ENCODE data around the gene HMGA1. TPM values are rescaled to one million over a fixed set of nuclear protein-coding genes. Genes with fewer than 3 reads are reported as not detected.
"Not testable (repeated sequence)": the region's sequence is repeated elsewhere in the genome, so short reads cannot be mapped to it uniquely, and the experiment has no call there.

Gene HMGA1
- total RNA-seq, 4 donors from 2014 or later, result 8.1 to 24.5 (median 18.1) TPM

GRCh38 chr6:34242252-34243130 lies 5.8 kb downstream of the HMGA1 start:
- WGBS, 2 donors (ENCODE audit: low coverage in 1 of 2), result 83% methylated on average over 4 of the region's 7 CpGs; no CpG with 5 or more reads in 1 of the 2 donors
- no peaks in the 10 kb centered on the region for H3K27me3 ChIP-seq
- H3K4me1 ChIP-seq, result peaks cover 3 to 34% (median 16%) of the 10 kb centered on the region in 3 donors
- H3K9me3 ChIP-seq, result no peaks in the 10 kb centered on the region
- no peak for ATAC-seq
- TF ChIP-seq POLR2AphosphoS5 (IDR thresholded peaks at IDR 0.05), result no peak
- TF ChIP-seq EP300 (IDR thresholded peaks at IDR 0.05), result no peak
- no peak for TF ChIP-seq CTCF (IDR thresholded peaks at IDR 0.05)
- no peak for TF ChIP-seq POLR2A (IDR thresholded peaks at IDR 0.05)
- no peak overlapping the region for H3K4me3 ChIP-seq
- H3K36me3 ChIP-seq, result peaks cover 0 to 33% of the 10 kb centered on the region in 2 donors
- H3K27ac ChIP-seq, result peak overlapping the region in 1 of 4 donors; percentile 81

GRCh38 chr6:34243131-34243771 lies 6.6 kb downstream of the HMGA1 start:
- 33 to 40% methylated on average over 1 to 4 of the region's 5 CpGs for WGBS, 2 donors (ENCODE audit: low coverage in 1 of 2)
- no peak overlapping the region for H3K4me3 ChIP-seq
- TF ChIP-seq POLR2AphosphoS5 (IDR thresholded peaks at IDR 0.05), result no peak
- no peak for ATAC-seq
- H3K9me3 ChIP-seq, result no peaks in the 10 kb centered on the region
- no peaks in the 10 kb centered on the region for H3K27me3 ChIP-seq
- H3K36me3 ChIP-seq, result peaks cover 0 to 33% of the 10 kb centered on the region in 2 donors
- H3K27ac ChIP-seq, result peak overlapping the region in 3 of 4 donors; percentile 21 to 81 (median 66)
- peaks cover 3 to 34% (median 17%) of the 10 kb centered on the region in 3 donors for H3K4me1 ChIP-seq

GRCh38 chr6:34243901-34244884 lies 7.5 kb downstream of the HMGA1 start:
- H3K27ac ChIP-seq, result peak overlapping the region in 3 of 4 donors; percentile 56 to 81 (median 66)
- TF ChIP-seq POLR2AphosphoS5 (IDR thresholded peaks at IDR 0.05) (peak; percentile 21), POLR2A (IDR thresholded peaks at IDR 0.05) (no peak), CTCF (IDR thresholded peaks at IDR 0.05) (peak in 1 of 4 experiments; percentile 23)
- no peaks in the 10 kb centered on the region for H3K27me3 ChIP-seq
- WGBS, 2 donors (ENCODE audit: low coverage in 1 of 2), result 0% methylated on average over 2 of the region's 19 CpGs; no CpG with 5 or more reads in 1 of the 2 donors
- H3K4me1 ChIP-seq, result peaks cover 3 to 32% (median 17%) of the 10 kb centered on the region in 3 donors
- H3K36me3 ChIP-seq, result peaks cover 0 to 33% of the 10 kb centered on the region in 2 donors
- peak; percentile 62 for ATAC-seq
- no peak overlapping the region for H3K4me3 ChIP-seq
- H3K9me3 ChIP-seq, result no peaks in the 10 kb centered on the region

GRCh38 chr6:34245032-34245760 lies 8.5 kb downstream of the HMGA1 start:
- not testable (repeated sequence) for H3K9me3 ChIP-seq, H3K27me3 ChIP-seq, ATAC-seq, H3K4me3 ChIP-seq
- H3K4me1 ChIP-seq, result peaks cover 3 to 42% (median 20%) of the 10 kb centered on the region in 3 donors
- WGBS, 2 donors (ENCODE audit: low coverage in 1 of 2), result 73% methylated on average over 4 of the region's 13 CpGs; no CpG with 5 or more reads in 1 of the 2 donors
- peak overlapping the region in 2 of 4 donors; percentile 56 to 81 for H3K27ac ChIP-seq
- peaks cover 0 to 33% of the 10 kb centered on the region in 2 donors for H3K36me3 ChIP-seq

GRCh38 chr6:34245761-34246140 lies 9.1 kb downstream of the HMGA1 start:
- peaks cover 3 to 42% (median 20%) of the 10 kb centered on the region in 3 donors for H3K4me1 ChIP-seq

More at GRCh38 chr6:34245761-34246140, 9.1 kb downstream of the HMGA1 start:
- Histone ChIP-seq H3K27ac (peak overlapping the region in 1 of 4 donors; percentile 81), H3K36me3 (peaks cover 0 to 30% of the 10 kb centered on the region in 2 donors)
- WGBS, 2 donors (ENCODE audit: low coverage in 1 of 2), result no CpG with 5 or more reads among the region's 7 CpGs
- H3K9me3 ChIP-seq, H3K4me3 ChIP-seq, H3K27me3 ChIP-seq, ATAC-seq: not testable (repeated sequence)
